Activated CD4-positive, alpha-beta T cell treated with anti-CD3 and anti-CD28 coated beads for 24 hours (primary cell): ENCODE results near the gene CNBD2.
"Not testable (repeated sequence)": the region's sequence is repeated elsewhere in the genome, so short reads cannot be mapped to it uniquely, and the experiment has no call there.

ENCODE experiments used
- DNase-seq, 2 donors: peaks; one replicate each; pipeline ENCODE4 v3.0.0-alpha.2; 2020; ENCODE audit warnings: low read depth in 2 of 2

Gene CNBD2

DNA sequence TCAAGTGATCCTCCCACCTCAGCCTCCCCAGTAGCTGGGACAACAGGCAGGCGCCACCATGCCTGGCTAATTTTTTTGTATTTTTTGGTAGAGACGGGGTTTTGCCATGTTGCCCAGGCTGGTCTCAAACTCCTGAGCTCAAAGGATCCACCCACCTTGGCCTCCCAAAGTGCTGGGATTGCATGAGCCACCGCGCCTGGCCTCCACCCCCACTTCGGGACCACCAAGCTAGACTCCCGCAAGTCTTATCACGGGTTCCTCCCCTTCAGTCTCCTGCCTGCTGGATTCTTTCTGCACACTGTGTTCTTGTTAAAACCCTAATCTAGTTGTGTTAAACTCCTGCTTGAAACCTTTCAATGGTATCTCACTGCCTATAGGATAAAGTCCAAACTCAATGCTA is 57.7 kb downstream of the CNBD2 start:
- not testable (repeated sequence) for DNase-seq

GRCh38 chr20:36028106-36028808 is 59.9 kb downstream of the CNBD2 start:
- DNase-seq: no peak

GRCh38 chr20:36030149-36030548 is 61.8 kb downstream of the CNBD2 start:
- DNase-seq: no peak

DNA sequence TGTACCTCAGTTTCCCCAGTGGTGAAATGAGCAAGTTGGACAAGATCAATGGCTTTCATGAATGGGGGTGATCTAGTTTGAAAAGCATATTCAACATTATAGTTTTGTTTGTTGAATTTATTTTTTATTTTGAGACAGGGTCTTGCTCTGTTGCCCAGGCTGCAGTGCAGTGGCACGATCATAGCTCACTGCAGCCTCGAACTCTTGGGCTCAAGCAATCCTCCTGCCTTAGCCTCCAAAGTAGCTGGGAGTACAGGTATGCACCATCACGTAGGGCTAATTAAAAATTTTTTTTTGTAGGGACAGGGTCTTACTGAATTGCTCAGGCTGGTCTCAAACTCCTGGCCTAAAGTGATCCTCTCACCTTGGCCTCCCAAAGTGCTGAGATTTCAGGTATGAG is 63.4 kb downstream of the CNBD2 start:
- DNase-seq: no peak

DNA sequence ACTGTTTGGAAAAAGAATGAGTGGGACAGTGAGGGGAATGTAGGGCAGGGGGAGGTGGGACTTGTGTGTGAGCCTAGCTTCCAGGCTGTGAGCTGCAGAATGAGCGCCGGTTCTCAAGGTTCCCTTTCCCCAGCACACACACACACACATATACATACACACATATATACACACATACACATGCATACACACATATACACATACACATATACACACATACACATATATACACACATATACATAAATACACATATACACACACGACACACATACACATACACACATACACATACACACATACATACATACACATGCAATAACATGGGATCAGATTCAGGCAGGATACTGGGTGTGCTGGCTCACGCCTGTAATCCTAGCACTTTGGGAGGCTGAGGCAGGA is 66.5 kb downstream of the CNBD2 start:
- no peak for DNase-seq

DNA sequence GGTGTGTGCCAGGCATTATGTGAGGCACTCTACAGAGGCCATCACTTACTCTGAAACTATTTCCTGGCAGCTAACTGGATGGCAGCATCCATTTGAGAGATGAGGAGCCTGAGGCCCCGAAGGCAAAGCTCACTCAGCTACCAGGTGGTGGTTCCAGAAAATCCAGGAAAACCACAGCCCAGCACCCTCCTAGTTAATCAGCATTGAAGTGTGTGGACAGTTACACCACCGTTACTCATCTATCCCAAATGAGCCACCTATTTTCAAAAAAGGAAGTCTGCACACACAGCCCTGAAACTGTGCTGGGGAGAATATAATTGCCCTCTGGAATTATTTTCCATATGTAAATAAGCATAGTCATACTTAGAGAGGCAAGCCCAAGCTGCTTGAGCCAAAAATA is 67.4 kb downstream of the CNBD2 start:
- DNase-seq: no peak

GRCh38 chr20:36036688-36037087 is 68.3 kb downstream of the CNBD2 start:
- no peak for DNase-seq

- no peak for DNase-seq
Observed at GRCh38 chr20:36040571-36040970, 72.2 kb downstream of the CNBD2 start.

DNA sequence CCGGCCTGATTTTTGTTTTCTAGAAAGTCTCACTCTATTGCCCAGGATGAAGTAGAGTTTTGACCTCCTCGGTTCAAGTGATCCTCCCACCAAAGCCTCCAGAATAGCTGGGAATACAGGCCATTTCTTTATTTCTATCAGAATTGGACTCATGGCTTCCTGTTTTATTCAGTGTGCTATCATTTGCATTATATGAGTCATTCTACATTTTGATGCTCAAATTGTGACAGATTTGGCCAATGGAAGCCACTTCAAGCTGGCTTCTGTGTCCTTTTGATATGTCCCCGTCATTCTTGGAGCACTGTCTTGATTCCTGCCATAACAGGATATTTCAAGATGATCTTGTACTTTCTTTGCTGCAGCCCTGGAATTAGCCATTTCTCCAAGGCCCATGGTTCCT is 75.1 kb downstream of the CNBD2 start:
- DNase-seq: no peak

DNA sequence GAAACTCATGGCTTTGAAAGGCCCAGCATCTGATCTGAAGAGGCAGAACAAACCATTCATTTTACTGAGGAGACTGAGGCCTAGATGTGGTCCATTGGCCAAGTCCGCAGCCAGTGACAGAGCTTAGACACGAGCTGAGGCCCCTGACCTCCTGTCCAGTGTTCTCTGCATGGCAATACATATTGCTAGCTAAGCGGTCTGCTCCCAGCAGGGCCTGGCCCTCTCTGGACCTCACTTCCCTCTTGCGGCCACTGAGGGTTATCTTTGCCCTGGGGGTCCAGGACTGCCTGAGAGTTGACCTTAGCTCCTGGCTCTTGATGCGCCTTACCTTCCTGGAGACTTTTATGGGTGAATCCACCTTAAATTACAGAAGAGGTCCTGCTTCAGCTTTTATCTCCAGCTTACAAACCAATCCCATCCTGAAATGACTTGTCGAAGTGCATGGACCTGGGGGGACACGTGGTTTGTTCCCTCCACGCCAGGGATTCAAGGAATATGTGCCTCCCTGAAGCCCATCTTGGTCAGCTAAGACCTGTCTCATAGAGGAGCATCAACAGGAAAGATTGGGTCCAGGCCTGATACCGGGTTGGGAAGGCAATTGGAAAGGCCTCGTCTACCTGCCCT is 75.6 kb downstream of the CNBD2 start:
- no peak for DNase-seq

DNA sequence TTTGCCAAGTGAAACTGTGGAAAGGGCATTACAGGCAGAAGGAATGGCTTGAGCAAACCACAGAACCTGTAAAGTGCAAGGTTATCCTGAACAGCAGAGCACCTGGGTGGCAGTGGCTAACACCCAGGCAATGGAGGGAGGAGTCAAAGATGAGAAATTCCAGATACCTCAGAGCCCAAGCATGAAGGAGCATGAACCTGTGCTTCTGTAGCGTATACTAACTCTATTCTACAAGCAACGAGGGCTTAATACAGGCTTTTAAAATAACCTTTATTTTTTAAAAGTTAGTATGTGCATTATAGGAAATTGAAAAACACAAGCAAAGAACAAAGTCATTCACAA is 77.0 kb downstream of the CNBD2 start:
- DNase-seq: no peak

GRCh38 chr20:36046073-36046798 is 77.8 kb downstream of the CNBD2 start:
- not testable (repeated sequence) for DNase-seq

GRCh38 chr20:36049408-36049807 is 81.0 kb downstream of the CNBD2 start:
- not testable (repeated sequence) for DNase-seq

- DNase-seq: peak; percentile 91 to 92
Observed at GRCh38 chr20:36050436-36051317, 82.3 kb downstream of the CNBD2 start.

GRCh38 chr20:36051318-36052116 is 83.1 kb downstream of the CNBD2 start:
- DNase-seq: no peak

- no peak for DNase-seq
Observed at GRCh38 chr20:36052117-36052513, 83.7 kb downstream of the CNBD2 start.

DNA sequence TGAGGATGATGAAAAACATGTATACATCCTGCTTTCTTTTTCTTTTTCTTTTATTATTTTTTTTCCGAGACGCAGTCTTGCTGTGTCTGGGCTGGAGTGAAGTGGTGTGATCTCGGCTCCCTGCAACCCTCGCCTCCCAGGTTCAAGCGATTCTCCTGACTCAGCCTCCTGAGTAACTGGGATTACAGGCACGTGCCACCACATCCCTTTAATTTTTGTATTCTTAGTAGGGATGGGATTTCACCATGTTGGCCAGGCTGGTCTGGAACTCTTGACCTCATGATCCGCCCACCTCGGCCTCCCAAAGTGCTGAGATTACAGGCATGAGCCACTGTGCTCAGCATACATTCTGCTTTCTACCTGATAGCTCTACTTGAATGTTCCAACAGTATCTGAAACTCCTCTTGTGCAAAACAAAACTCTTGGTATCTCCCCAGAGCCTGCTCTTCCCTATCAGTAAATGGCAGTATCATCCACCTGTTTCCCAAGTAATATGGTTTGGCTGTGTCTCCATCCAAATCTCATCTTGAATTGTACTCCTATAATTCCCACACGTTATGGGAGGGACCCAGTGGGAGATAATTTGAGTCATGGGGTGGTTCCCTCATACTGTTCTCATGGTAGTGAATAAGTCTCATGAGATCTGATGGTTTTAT is 85.6 kb downstream of the CNBD2 start:
- DNase-seq: not testable (repeated sequence)

DNA sequence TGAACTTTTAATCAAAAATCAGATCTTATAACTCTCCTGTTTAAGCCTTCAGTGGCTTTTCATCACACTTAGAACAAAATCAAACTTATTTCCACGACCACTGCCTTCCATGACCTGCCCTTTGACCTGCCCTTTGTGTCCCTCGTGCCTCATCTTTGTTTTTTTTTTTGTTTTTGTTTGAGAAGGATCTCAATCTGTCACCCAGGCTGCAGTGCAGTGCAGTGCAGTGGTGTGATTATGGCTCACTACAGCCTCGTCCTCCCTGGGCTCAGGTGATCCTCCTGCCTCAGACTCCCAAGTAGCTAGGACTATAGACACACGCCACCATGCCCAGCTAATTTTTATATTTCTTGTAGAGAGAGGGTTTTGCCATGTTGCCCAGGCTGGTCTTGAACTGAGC is 86.8 kb downstream of the CNBD2 start:
- no peak for DNase-seq

GRCh38 chr20:36060676-36061075 is 92.3 kb downstream of the CNBD2 start:
- DNase-seq: no peak

- DNase-seq: no peak
Observed at GRCh38 chr20:36061754-36062153, 93.4 kb downstream of the CNBD2 start.

DNA sequence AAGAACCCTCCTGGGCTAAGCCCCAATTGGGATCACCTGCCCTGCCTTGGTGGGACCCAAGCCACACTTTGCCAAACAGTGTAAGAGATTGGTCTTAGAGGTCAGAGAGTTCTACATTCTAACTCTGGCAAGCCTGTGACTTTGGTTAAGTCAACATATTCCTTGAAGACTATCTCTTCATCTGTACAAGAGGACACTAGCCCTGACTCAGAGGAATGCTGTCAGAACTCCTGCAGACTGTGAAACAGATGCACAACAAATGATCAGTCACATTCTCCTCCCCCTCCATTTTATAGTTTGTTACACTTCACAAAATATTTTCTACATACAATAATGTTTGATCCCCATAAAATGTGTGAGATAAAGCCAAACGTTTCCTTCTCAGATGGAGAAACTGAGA is 94.4 kb downstream of the CNBD2 start:
- no peak for DNase-seq
